Measurements from ENCODE around the gene OSBPL5. TPM values are rescaled to one million over a fixed set of nuclear protein-coding genes. Genes with fewer than 3 reads are reported as not detected.

The OSBPL5 gene
- total and polyA plus RNA-seq, 11 donors: 10.1 to 27.7 (median 16.4) TPM

GRCh38 chr11:3148255-3148989, 16.7 kb downstream of the OSBPL5 start:
- H3K9me3 ChIP-seq: no peaks in the 10 kb centered on the region
- H3K4me1 ChIP-seq: peaks cover 0 to 69% (median 48%) of the 10 kb centered on the region in 12 donors

GRCh38 chr11:3147626-3148025, 17.5 kb downstream of the OSBPL5 start:
- Histone ChIP-seq H3K4me3 (no peak overlapping the region), H3K9me3 (no peaks in the 10 kb centered on the region), H3K36me3 (peaks cover 0 to 12% (median 0%) of the 10 kb centered on the region in 9 donors), H3K27me3 (no peaks in the 10 kb centered on the region), H3K4me1 (peaks cover 0 to 61% (median 42%) of the 10 kb centered on the region in 12 donors), H3K27ac (peak overlapping the region in 9 of 12 donors; percentile 9 to 77 (median 62))
- TF ChIP-seq POLR2A (IDR thresholded peaks at IDR 0.05) (no peak), CTCF (IDR thresholded peaks at IDR 0.05) (no peak)
- intact Hi-C loops (cut with DNase I): loop anchor here in 1 of 10 donors (5.0 kb wide), 1 partner anchor 40 kb away; no protein-coding TSS in a partner anchor
- DNase-seq (no peak), ATAC-seq (no peak)
- 91 to 97% (median 94%) methylated on average over 21 of the region's 21 CpGs for WGBS, 4 donors

More at GRCh38 chr11:3148255-3148989, 16.7 kb downstream of the OSBPL5 start:
- 83 to 89% (median 86%) methylated on average over 19 of the region's 19 CpGs for WGBS, 4 donors
- no peak overlapping the region for H3K27ac ChIP-seq
- H3K36me3 ChIP-seq: peaks cover 0 to 12% (median 0%) of the 10 kb centered on the region in 9 donors
- ATAC-seq (no peak), DNase-seq (no peak)
- intact Hi-C loops (cut with DNase I): loop anchor here in 1 of 10 donors (5.0 kb wide), 1 partner anchor 39 kb away; no protein-coding TSS in a partner anchor
- TF ChIP-seq POLR2A (IDR thresholded peaks at IDR 0.05) (no peak), CTCF (IDR thresholded peaks at IDR 0.05) (no peak)
- H3K27me3 ChIP-seq: no peaks in the 10 kb centered on the region
- H3K4me3 ChIP-seq: no peak overlapping the region

GRCh38 chr11:3147257-3147619, 17.9 kb downstream of the OSBPL5 start:
- H3K9me3 ChIP-seq: no peaks in the 10 kb centered on the region
- 39 to 61% (median 47%) methylated on average over 9 to 17 of the region's 17 CpGs for WGBS, 4 donors
- TF ChIP-seq POLR2A (IDR thresholded peaks at IDR 0.05) (no peak), CTCF (IDR thresholded peaks at IDR 0.05) (no peak)
- no peaks in the 10 kb centered on the region for H3K27me3 ChIP-seq
- no peak overlapping the region for H3K4me3 ChIP-seq
- peak; percentile 63 to 80 (median 78) for ATAC-seq
- peaks cover 0 to 57% (median 41%) of the 10 kb centered on the region in 12 donors for H3K4me1 ChIP-seq
- peak overlapping the region in 11 of 12 donors; percentile 3 to 77 (median 62) for H3K27ac ChIP-seq
- peaks cover 0 to 12% (median 0%) of the 10 kb centered on the region in 9 donors for H3K36me3 ChIP-seq
- DNase-seq: peak in 3 of 5 donors; percentile 77 to 81 (median 78)
- intact Hi-C loops (cut with DNase I): loop anchor here in 1 of 10 donors (5.0 kb wide), 1 partner anchor 40 kb away; no protein-coding TSS in a partner anchor

- peak; percentile 34 to 78 (median 42) for ATAC-seq
- Histone ChIP-seq H3K27me3 (no peaks in the 10 kb centered on the region), H3K9me3 (no peaks in the 10 kb centered on the region), H3K4me1 (peaks cover 0 to 54% (median 39%) of the 10 kb centered on the region in 12 donors), H3K4me3 (no peak overlapping the region), H3K27ac (peak overlapping the region in 11 of 12 donors; percentile 3 to 77 (median 62)), H3K36me3 (peaks cover 0 to 9% (median 0%) of the 10 kb centered on the region in 9 donors)
- 44 to 57% (median 53%) methylated on average over 12 to 22 of the region's 22 CpGs for WGBS, 4 donors
- intact Hi-C loops (cut with DNase I): loop anchor here in 1 of 10 donors (5.0 kb wide), 1 partner anchor 41 kb away; no protein-coding TSS in a partner anchor
- peak in 1 of 5 donors; percentile 63 for DNase-seq
- TF ChIP-seq CTCF (IDR thresholded peaks at IDR 0.05) (no peak), POLR2A (IDR thresholded peaks at IDR 0.05) (no peak)
Observed at GRCh38 chr11:3146612-3147256, 18.4 kb downstream of the OSBPL5 start.

Data from heart left ventricle (tissue), 16 donors.